Skeletal muscle cell (primary cell): ENCODE results near the gene CPXCR1.
"Not testable (repeated sequence)": the region's sequence is repeated elsewhere in the genome, so short reads cannot be mapped to it uniquely, and the experiment has no call there.

Experiments
- DNase-seq: peaks from one replicate; pipeline ENCODE4 v3.0.0-alpha.2; 2010; ENCODE audit warnings: low read depth
- H3K4me3 ChIP-seq: 2 replicates; pipeline ENCODE4 v1.5.1; 2011; ENCODE audit warnings: low read depth, mild to moderate bottlenecking, control low read depth, low read length, moderate library complexity

CPXCR1 gene

DNA sequence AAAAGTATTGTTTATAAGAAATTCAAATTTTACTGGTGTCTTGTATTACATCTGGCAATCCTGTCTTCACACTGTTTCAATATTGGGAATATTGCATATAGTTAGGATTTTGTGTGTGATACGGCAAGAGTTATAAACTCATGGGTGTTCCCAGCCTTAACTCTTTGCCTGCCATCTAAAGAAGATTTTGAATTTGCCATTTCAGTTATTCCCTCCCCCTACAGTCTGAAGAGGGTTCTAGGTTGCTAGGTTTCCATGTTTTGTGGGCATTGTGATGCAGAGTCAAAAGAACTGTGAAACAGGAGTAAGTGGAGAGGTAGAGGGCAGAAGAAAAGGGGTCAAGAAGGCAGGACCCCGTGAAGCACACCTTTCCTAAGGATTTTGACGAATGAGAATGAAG is at the start of gene CPXCR1:
CPXCR1 (plus strand) TSS at position 301 of the 400 bp plus-strand sequence. CDS start 6,190 bp downstream, outside the sequence.
- no peak for DNase-seq

DNA sequence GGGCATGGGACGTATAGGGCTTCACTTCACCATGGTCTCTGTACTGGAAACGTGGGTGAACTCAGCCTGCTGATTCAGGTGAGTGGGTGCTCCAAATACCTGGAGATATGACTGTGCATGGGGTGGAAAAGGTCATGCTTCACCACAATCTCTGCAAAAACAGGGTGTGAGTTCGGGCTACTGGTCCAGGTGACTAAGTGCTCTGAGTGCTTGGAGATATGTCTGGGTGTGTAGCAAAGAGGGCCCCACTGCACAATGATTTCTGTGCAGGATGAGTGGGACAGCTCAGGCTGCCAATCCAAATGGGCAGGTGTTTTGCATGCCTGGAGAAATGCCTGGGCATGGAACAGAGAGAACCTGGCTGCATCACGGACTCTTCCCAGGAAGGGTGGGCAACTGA is 11.2 kb upstream of the CPXCR1 start:
- no peak for DNase-seq

More for the DNA sequence above, at the start of gene CPXCR1:
- H3K4me3 ChIP-seq: no peak within 1 kb of the TSS

DNA sequence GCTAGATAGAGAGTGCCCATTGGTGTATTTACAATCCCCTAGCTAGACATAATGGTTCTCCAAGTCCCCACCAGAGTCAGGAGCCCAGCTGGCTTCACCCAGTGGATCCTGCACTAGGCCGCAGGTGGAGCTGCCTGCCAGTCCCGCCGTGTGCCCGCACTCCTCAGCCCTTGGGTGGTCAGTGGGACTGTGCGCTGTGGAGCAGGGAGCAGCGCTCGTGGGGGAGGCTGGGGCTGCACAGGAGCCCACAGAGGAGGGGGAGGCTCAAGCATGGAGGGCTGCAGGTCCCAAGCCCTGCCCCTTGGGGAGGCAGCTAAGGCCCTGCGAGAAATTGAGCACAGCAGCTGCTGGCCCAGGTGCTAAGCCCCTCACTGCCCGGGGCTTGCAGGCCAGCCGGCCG is 810 bp upstream of the CPXCR1 start:
- H3K4me3 ChIP-seq, DNase-seq: not testable (repeated sequence)

More for the DNA sequence above, 11.2 kb upstream of the CPXCR1 start:
- H3K4me3 ChIP-seq: no peak overlapping the region

DNA sequence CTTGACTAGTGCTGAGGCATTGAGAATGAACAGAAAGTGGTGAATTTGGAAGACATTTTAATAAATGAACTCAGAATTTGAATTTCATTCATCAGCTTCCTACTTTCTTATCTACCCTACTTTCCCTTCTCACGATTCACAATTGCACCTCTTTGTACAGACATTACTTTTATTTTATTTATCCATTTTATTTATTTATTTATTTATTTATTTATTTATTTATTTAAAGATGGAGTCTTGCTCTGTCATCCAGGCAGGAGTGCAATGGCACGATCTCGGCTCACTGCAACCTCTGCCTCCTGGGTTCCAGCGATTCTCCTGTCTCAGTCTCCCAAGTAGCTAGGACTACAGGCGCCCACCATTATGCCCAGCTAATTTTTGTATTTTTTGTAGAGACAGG is 5.3 kb downstream of the CPXCR1 start:
- not testable (repeated sequence) for H3K4me3 ChIP-seq, DNase-seq

DNA sequence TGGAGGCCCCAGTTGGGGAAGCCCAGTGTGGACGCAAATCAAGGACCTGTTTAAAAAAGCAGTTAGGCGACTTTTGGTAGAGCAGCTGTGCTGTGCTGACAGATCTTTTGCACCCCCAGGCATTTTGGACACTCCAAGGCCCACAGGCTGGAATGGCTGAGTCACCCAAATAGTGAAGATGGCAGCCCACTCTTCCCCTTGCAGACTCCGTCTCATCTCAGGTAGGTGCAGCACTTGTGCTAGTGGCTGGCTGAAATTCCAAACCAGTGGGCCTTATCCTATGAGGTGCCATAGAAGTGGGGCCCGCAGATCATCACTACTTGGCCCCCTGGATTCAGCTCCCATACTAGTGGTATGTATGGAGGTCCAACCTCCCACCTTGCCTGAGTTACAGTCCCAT is 42.8 kb downstream of the CPXCR1 start:
- no peak for DNase-seq
- H3K4me3 ChIP-seq: no peak overlapping the region
